HEK293 (cell line): ENCODE data around the gene MEAF6.

Experiments
- CTCF ChIA-PET: fragments of 350-600 bp; formaldehyde crosslinking; extraction: SDS; loops from one replicate; lab custom pipeline; 2021; ENCODE audit warnings: antibody characterized with exemption; lab: Yijun Ruan, JAX
- POLR2A ChIA-PET: fragments of 300-600 bp; formaldehyde crosslinking; extraction: SDS; loops from one replicate; lab custom pipeline; 2020; ENCODE audit warnings: antibody characterized with exemption, inconsistent platforms; lab: Yijun Ruan, JAX
- H3K27ac ChIP-seq: fragments of 200-500 bp; sonication (Bioruptor generic); 2 replicates; pipeline ENCODE4 v1.5.1; 2014; ENCODE audit warnings: low read depth, low read length, control low read depth, inconsistent platforms; ENCODE audit errors: extremely low read depth
- H3K36me3 ChIP-seq, 2 experiments: fragments of 200-500 bp in 1 of 2; sonication (Bioruptor generic) in 1 of 2; 1 replicate in 1 of 2; 2 replicates in 1 of 2; pipeline ENCODE4 v1.5.1; 2014 to 2017; ENCODE audit warnings: inconsistent platforms in 2 of 2, low read length in 2 of 2; ENCODE audit not compliant: control insufficient read depth in 2 of 2, insufficient read depth in 1 of 2
- H3K4me1 ChIP-seq: fragments of 200-500 bp; sonication (Bioruptor generic); 2 replicates; pipeline ENCODE4 v1.5.1; 2014; ENCODE audit warnings: mild to moderate bottlenecking, low read length, inconsistent platforms; ENCODE audit not compliant: control insufficient read depth, insufficient read depth
- H3K4me3 ChIP-seq: 2 replicates; pipeline ENCODE4 v1.5.1; 2011; ENCODE audit warnings: low read depth, mild to moderate bottlenecking, control low read depth, low read length, moderate library complexity
- H3K9me3 ChIP-seq: fragments of 200-500 bp; sonication (Bioruptor generic); 2 replicates; pipeline ENCODE4 v1.5.1; 2014; ENCODE audit warnings: low read depth, low read length, inconsistent platforms; ENCODE audit not compliant: control insufficient read depth, insufficient read depth
- MZF1 ChIP-seq: fragments of 450-650 bp; formaldehyde crosslinking; IDR thresholded peaks from 2 replicates; pipeline ENCODE4 v1.5.1; 2017; ENCODE audit warnings: missing biosample characterization, missing genetic modification characterization, borderline replicate concordance
- PRDM10 ChIP-seq: fragments of 450-650 bp; formaldehyde crosslinking; IDR thresholded peaks from 2 replicates; pipeline ENCODE4 v1.5.1; 2016; ENCODE audit warnings: missing biosample characterization, missing genetic modification characterization
- PRDM2 ChIP-seq: fragments of 450-650 bp; formaldehyde crosslinking; IDR thresholded peaks from 2 replicates; pipeline ENCODE4 v1.5.1; 2016; ENCODE audit warnings: missing biosample characterization, missing genetic modification characterization, borderline replicate concordance
- SCRT2 ChIP-seq: fragments of 450-650 bp; formaldehyde crosslinking; IDR thresholded peaks from 2 replicates; pipeline ENCODE4 v1.5.1; 2016; ENCODE audit warnings: missing biosample characterization, missing genetic modification characterization
- TRIM28 ChIP-seq: IDR thresholded peaks from 2 replicates; pipeline ENCODE4 v1.6.1; 2011; ENCODE audit warnings: low read length, control low read depth, borderline replicate concordance
- WT1 ChIP-seq: fragments of 450-650 bp; formaldehyde crosslinking; IDR thresholded peaks from 2 replicates; pipeline ENCODE4 v1.5.1; 2016; ENCODE audit warnings: missing biosample characterization, missing genetic modification characterization
- ZBTB7A ChIP-seq: fragments of 450-650 bp; formaldehyde crosslinking; IDR thresholded peaks from 2 replicates; pipeline ENCODE4 v1.5.1; 2016; ENCODE audit warnings: low read depth, missing biosample characterization, missing genetic modification characterization
- ZFP69B ChIP-seq: fragments of 450-650 bp; formaldehyde crosslinking; IDR thresholded peaks from 2 replicates; pipeline ENCODE4 v1.5.1; 2016; ENCODE audit warnings: missing biosample characterization, missing genetic modification characterization
- ZNF146 ChIP-seq: fragments of 450-650 bp; formaldehyde crosslinking; IDR thresholded peaks from 2 replicates; pipeline ENCODE4 v1.5.1; 2016; ENCODE audit warnings: missing biosample characterization, missing genetic modification characterization
- ZNF19 ChIP-seq: fragments of 450-650 bp; formaldehyde crosslinking; IDR thresholded peaks from 2 replicates; pipeline ENCODE4; 2016; ENCODE audit warnings: missing biosample characterization, missing genetic modification characterization, low read depth
- ZNF311 ChIP-seq: fragments of 450-650 bp; formaldehyde crosslinking; IDR thresholded peaks from 2 replicates; pipeline ENCODE4 v1.5.1; 2017; ENCODE audit warnings: missing biosample characterization, missing genetic modification characterization, borderline replicate concordance
- ZNF423 ChIP-seq: fragments of 450-650 bp; formaldehyde crosslinking; IDR thresholded peaks from 2 replicates; pipeline ENCODE4 v1.5.1; 2016; ENCODE audit warnings: missing biosample characterization, missing genetic modification characterization
- ZNF473 ChIP-seq: fragments of 450-650 bp; formaldehyde crosslinking; IDR thresholded peaks from 2 replicates; pipeline ENCODE4 v1.5.1; 2017; ENCODE audit warnings: missing biosample characterization, missing genetic modification characterization
- ZNF571 ChIP-seq: fragments of 450-650 bp; formaldehyde crosslinking; IDR thresholded peaks from 2 replicates; pipeline ENCODE4 v1.5.0; 2017; ENCODE audit warnings: missing biosample characterization, missing genetic modification characterization
- ZNF621 ChIP-seq: fragments of 450-650 bp; formaldehyde crosslinking; IDR thresholded peaks from 2 replicates; pipeline ENCODE4 v1.5.1; 2017; ENCODE audit warnings: missing biosample characterization, missing genetic modification characterization
- ZNF629 ChIP-seq: fragments of 450-650 bp; formaldehyde crosslinking; IDR thresholded peaks from 2 replicates; pipeline ENCODE4 v1.5.1; 2017; ENCODE audit warnings: missing biosample characterization, missing genetic modification characterization
- ZNF76 ChIP-seq: fragments of 450-650 bp; formaldehyde crosslinking; IDR thresholded peaks from 2 replicates; pipeline ENCODE4; 2016; ENCODE audit warnings: low read depth, missing biosample characterization, missing genetic modification characterization, borderline replicate concordance
- ZNF792 ChIP-seq: fragments of 450-650 bp; formaldehyde crosslinking; IDR thresholded peaks from 2 replicates; pipeline ENCODE4 v1.5.1; 2016; ENCODE audit warnings: missing biosample characterization, missing genetic modification characterization
- TF ChIP-seq, protein P1 (sequence below): fragments of 450-650 bp; formaldehyde crosslinking; IDR thresholded peaks from 2 replicates; pipeline ENCODE4 v1.5.1; 2016; ENCODE audit warnings: missing biosample characterization, missing genetic modification characterization, low read depth
- TF ChIP-seq, protein P2 (sequence below): fragments of 450-650 bp; formaldehyde crosslinking; IDR thresholded peaks from 2 replicates; pipeline ENCODE4 v1.5.1; 2017; ENCODE audit warnings: missing biosample characterization, missing genetic modification characterization

MEAF6 gene

DNA sequence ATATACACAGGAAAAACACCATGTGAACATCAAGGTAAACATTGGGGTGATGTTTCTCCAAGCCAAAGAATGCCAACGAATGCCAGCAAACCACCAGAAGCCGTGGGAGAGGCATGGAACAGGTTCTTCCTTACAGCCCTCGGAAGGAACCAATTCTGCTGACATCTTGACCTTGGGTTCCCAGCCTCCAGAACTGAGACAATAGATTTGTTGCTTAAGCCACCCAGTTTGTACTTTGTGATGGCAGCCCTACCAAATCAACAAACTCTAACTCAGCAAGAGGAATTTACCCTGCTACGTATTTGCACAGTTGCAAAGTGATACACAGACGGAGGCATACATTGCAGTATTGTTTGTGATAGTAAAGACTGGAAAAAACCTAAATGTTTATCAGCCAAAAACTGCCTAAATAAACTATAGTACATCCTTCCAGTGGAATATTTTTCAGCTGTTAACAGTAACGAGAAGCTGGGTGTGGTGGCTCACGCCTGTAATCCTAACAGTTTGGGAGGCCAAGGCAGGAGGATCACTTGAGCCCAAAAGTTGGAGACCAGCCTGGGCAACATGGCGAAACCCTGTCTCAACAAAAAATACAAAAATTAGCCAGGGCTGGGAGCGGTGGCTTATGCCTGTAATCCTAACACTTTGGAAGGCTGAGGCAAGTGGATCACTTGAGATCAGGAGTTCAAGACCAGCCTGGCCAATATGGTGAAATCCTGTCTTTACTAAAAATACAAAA lies 52.7 kb downstream of the MEAF6 start (continued):
- TF ChIP-seq TRIM28 (no peak), ZBTB7A (no peak), MZF1 (tag by site-specific recombination) (no peak), WT1 (tag by site-specific recombination) (no peak), ZNF76 (tag by site-specific recombination) (no peak), ZNF629 (tag by site-specific recombination) (no peak)
- TF ChIP-seq, protein P1, sequence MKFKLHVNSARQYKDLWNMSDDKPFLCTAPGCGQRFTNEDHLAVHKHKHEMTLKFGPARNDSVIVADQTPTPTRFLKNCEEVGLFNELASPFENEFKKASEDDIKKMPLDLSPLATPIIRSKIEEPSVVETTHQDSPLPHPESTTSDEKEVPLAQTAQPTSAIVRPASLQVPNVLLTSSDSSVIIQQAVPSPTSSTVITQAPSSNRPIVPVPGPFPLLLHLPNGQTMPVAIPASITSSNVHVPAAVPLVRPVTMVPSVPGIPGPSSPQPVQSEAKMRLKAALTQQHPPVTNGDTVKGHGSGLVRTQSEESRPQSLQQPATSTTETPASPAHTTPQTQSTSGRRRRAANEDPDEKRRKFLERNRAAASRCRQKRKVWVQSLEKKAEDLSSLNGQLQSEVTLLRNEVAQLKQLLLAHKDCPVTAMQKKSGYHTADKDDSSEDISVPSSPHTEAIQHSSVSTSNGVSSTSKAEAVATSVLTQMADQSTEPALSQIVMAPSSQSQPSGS (tag by site-specific recombination) = no peak

DNA sequence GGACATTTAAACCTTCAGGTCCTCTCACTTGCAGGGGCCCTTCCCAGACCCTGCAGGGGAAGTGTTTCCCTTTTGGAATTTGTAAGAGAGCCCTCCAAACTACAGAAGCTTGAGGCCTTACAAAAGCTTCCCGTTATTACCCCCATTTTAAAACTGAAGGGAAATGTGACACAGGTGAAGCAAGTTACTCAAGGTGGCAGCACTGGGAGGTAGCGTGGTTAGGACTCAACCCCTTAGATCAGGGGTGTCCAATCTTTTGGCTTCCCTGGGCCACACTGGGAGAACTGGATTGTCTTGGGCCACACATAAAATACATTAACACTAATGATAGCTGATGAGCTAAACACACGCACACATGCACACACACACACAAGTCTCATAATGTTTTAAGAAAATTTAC lies 56.0 kb downstream of the MEAF6 start:
- ChIA-PET POLR2A (interaction anchor here (0.6 to 1.3 kb wide), 2 partner anchors 13 to 17 kb away, joined by 3 to 9 read pairs; no protein-coding TSS in a partner anchor), CTCF (interaction anchor here (0.6 to 8.1 kb wide), 8 partner anchors 9 to 904 kb away, joined by 3 to 154 read pairs (median 5); partner anchors contain the start of gene ZC3H12A)
- no peak overlapping the region for H3K4me3 ChIP-seq
- H3K4me1 ChIP-seq = no peaks in the 10 kb centered on the region
- TF ChIP-seq ZNF311 (tag by site-specific recombination) = no peak
- no peak for TF ChIP-seq ZNF473
- no peak for TF ChIP-seq ZNF621
- no peak for TF ChIP-seq ZNF146 (tag by site-specific recombination)
- no peak for TF ChIP-seq ZNF571 (tag by site-specific recombination)
- no peak overlapping the region for H3K27ac ChIP-seq
- H3K9me3 ChIP-seq = no peaks in the 10 kb centered on the region
- H3K36me3 ChIP-seq = no peaks in the 10 kb centered on the region

DNA sequence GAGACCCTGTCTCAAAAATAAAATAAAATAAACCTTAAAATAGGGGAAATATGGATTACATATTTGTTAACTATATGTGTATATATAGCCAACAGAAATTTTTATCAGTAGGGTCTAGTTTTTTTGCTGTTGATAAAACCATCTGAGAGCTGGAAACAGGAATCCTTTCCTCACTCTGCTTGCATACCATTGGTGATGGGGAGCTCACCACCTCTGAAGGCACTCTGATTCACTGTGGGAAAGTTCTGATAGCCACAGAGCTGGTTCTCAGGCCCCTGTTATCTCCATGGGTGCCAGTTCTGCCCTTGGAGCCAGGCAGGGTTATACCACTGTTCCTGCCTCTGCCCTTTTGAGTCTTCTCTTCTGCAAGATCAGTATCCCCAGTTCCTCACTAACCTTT lies 58.0 kb downstream of the MEAF6 start:
- no peaks in the 10 kb centered on the region for H3K4me1 ChIP-seq
- CTCF ChIA-PET = interaction anchor here (0.6 to 8.1 kb wide), 9 partner anchors 9 to 233 kb away, joined by 3 to 154 read pairs (median 6); no protein-coding TSS in a partner anchor
- POLR2A ChIA-PET = no interaction called here
- TF ChIP-seq ZNF792 (tag by site-specific recombination) (no peak), ZNF19 (no peak), PRDM2 (no peak), ZFP69B (tag by site-specific recombination) (no peak), PRDM10 (tag by site-specific recombination) (no peak), SCRT2 (tag by site-specific recombination) (no peak), ZNF423 (tag by site-specific recombination) (no peak)
- TF ChIP-seq, protein P2, sequence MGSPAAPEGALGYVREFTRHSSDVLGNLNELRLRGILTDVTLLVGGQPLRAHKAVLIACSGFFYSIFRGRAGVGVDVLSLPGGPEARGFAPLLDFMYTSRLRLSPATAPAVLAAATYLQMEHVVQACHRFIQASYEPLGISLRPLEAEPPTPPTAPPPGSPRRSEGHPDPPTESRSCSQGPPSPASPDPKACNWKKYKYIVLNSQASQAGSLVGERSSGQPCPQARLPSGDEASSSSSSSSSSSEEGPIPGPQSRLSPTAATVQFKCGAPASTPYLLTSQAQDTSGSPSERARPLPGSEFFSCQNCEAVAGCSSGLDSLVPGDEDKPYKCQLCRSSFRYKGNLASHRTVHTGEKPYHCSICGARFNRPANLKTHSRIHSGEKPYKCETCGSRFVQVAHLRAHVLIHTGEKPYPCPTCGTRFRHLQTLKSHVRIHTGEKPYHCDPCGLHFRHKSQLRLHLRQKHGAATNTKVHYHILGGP (tag by site-specific recombination) = no peak

More for the DNA sequence above, 58.0 kb downstream of the MEAF6 start:
- Histone ChIP-seq H3K9me3 (no peaks in the 10 kb centered on the region), H3K27ac (no peak overlapping the region), H3K36me3 (no peaks in the 10 kb centered on the region), H3K4me3 (no peak overlapping the region)
